DMS53 (cell line): Measurements from ENCODE around the gene LITAFD.
"Not testable (repeated sequence)": the region's sequence is repeated elsewhere in the genome, so short reads cannot be mapped to it uniquely, and the experiment has no call there.

ENCODE experiments used
- DNase-seq: peaks from one replicate; lab custom pipeline; 2025; lab: John Stamatoyannopoulos, UW

LITAFD gene

GRCh38 chr16:8882041-8882617 is at the start of gene LITAFD:
TSS of gene LITAFD (plus strand) at chr16:8882351. CDS start at chr16:8884356, 2,005 bp downstream.
- no peak for DNase-seq

GRCh38 chr16:8832717-8833105 is 49.4 kb upstream of the LITAFD start:
- no peak for DNase-seq

GRCh38 chr16:8836797-8837196 is 45.4 kb upstream of the LITAFD start:
- not testable (repeated sequence) for DNase-seq

- not testable (repeated sequence) for DNase-seq
These were observed 44.6 kb upstream of the LITAFD start for GRCh38 chr16:8837594-8837993.

- DNase-seq = not testable (repeated sequence)
These were observed 40.1 kb upstream of the LITAFD start for GRCh38 chr16:8842016-8842415.

GRCh38 chr16:8843296-8843695 is 38.9 kb upstream of the LITAFD start:
- DNase-seq = not testable (repeated sequence)

- no peak for DNase-seq
These were observed 36.4 kb upstream of the LITAFD start for GRCh38 chr16:8845699-8846298.

GRCh38 chr16:8846401-8846932 is 35.7 kb upstream of the LITAFD start:
- DNase-seq = no peak

GRCh38 chr16:8847145-8847544 is 35.0 kb upstream of the LITAFD start:
- no peak for DNase-seq

GRCh38 chr16:8847623-8848022 is 34.5 kb upstream of the LITAFD start:
- DNase-seq = no peak

GRCh38 chr16:8848231-8848938 is 33.8 kb upstream of the LITAFD start:
- DNase-seq = no peak

GRCh38 chr16:8848939-8849391 is 33.2 kb upstream of the LITAFD start:
- no peak for DNase-seq

- DNase-seq = no peak
These were observed 32.6 kb upstream of the LITAFD start for GRCh38 chr16:8849411-8850011.

- no peak for DNase-seq
These were observed 31.8 kb upstream of the LITAFD start for GRCh38 chr16:8850279-8850885.

GRCh38 chr16:8851761-8852403 is 30.3 kb upstream of the LITAFD start:
- no peak for DNase-seq

GRCh38 chr16:8852534-8852933 is 29.6 kb upstream of the LITAFD start:
- DNase-seq = no peak

GRCh38 chr16:8853150-8853549 is 29.0 kb upstream of the LITAFD start:
- no peak for DNase-seq

GRCh38 chr16:8853611-8854010 is 28.5 kb upstream of the LITAFD start:
- DNase-seq = no peak

GRCh38 chr16:8854298-8854948 is 27.7 kb upstream of the LITAFD start:
- DNase-seq = no peak

- peak; percentile 23 for DNase-seq
These were observed 26.9 kb upstream of the LITAFD start for GRCh38 chr16:8855051-8855786.
